Chondrocyte (in vitro differentiated cells): ENCODE results near the gene ZNRF2. TPM values are rescaled to one million over a fixed set of nuclear protein-coding genes. Genes with fewer than 3 reads are reported as not detected.

ENCODE experiments used
- DNase-seq: peaks from one replicate; pipeline ENCODE4 v3.0.0; 2021; ENCODE audit warnings: mixed read lengths, low spot score
- H3K27ac Mint-ChIP-seq: one replicate; pipeline ENCODE4 v1.8.0; 2021; ENCODE audit warnings: mild to moderate bottlenecking, moderate library complexity, mixed read lengths; ENCODE audit not compliant: unreplicated experiment
- H3K27me3 Mint-ChIP-seq: 2 replicates; pipeline ENCODE4 v1.8.0; 2021; ENCODE audit warnings: low read depth, mixed read lengths
- H3K36me3 Mint-ChIP-seq: 2 replicates; pipeline ENCODE4 v1.8.0; 2021; ENCODE audit warnings: low read depth, mixed read lengths
- H3K4me1 Mint-ChIP-seq: 2 replicates; pipeline ENCODE4 v1.8.0; 2021; ENCODE audit warnings: low read depth, mild to moderate bottlenecking, mixed read lengths
- H3K4me3 Mint-ChIP-seq: one replicate; pipeline ENCODE4 v1.8.0; 2021; ENCODE audit warnings: mild to moderate bottlenecking, moderate library complexity, mixed read lengths; ENCODE audit not compliant: unreplicated experiment
- H3K9me3 Mint-ChIP-seq: 2 replicates; pipeline ENCODE4 v1.8.0; 2021; ENCODE audit warnings: low read depth, mixed read lengths
- CTCF ChIP-seq: fragments of 200-600 bp; sonication (generic); IDR thresholded peaks from 2 replicates; pipeline ENCODE4 v1.5.0; 2021; ENCODE audit warnings: antibody characterized with exemption, mild to moderate bottlenecking, moderate library complexity
- total RNA-seq: library from RNA; stranded (reverse); gene quantifications from 3 replicates; pipeline ENCODE4 v1.2.1, GENCODE V29; 2021

The ZNRF2 gene
- total RNA-seq, 1 donor from 2014 or later, result 5.3 TPM

- Mint-ChIP-seq H3K4me3 (no peak overlapping the region), H3K4me1 (peaks cover 17% of the 10 kb centered on the region), H3K9me3 (no peaks in the 10 kb centered on the region), H3K36me3 (peaks cover 3% of the 10 kb centered on the region), H3K27me3 (no peaks in the 10 kb centered on the region), H3K27ac (no peak overlapping the region)
- TF ChIP-seq CTCF, result no peak
- no peak for DNase-seq
These were observed 36.0 kb downstream of the ZNRF2 start for GRCh38 chr7:30320392-30320791.

GRCh38 chr7:30321089-30321881 lies 36.9 kb downstream of the ZNRF2 start:
- peaks cover 5% of the 10 kb centered on the region for H3K36me3 Mint-ChIP-seq

GRCh38 chr7:30321882-30322192 lies 37.4 kb downstream of the ZNRF2 start:
- H3K4me3 Mint-ChIP-seq, result peak overlapping the region; percentile 5
- no peaks in the 10 kb centered on the region for H3K9me3 Mint-ChIP-seq
- peaks cover 7% of the 10 kb centered on the region for H3K36me3 Mint-ChIP-seq
- DNase-seq, result no peak
- H3K27me3 Mint-ChIP-seq, result no peaks in the 10 kb centered on the region
- H3K4me1 Mint-ChIP-seq, result peaks cover 17% of the 10 kb centered on the region
- no peak overlapping the region for H3K27ac Mint-ChIP-seq
- TF ChIP-seq CTCF, result no peak

More at GRCh38 chr7:30321089-30321881, 36.9 kb downstream of the ZNRF2 start:
- Mint-ChIP-seq H3K4me3 (peak overlapping the region; percentile 5), H3K9me3 (no peaks in the 10 kb centered on the region), H3K27me3 (no peaks in the 10 kb centered on the region), H3K27ac (no peak overlapping the region), H3K4me1 (peaks cover 17% of the 10 kb centered on the region)
- no peak for TF ChIP-seq CTCF
- no peak for DNase-seq

GRCh38 chr7:30322271-30323005 lies 38.0 kb downstream of the ZNRF2 start:
- TF ChIP-seq CTCF, result no peak
- no peaks in the 10 kb centered on the region for H3K9me3 Mint-ChIP-seq
- no peak overlapping the region for H3K27ac Mint-ChIP-seq
- H3K4me1 Mint-ChIP-seq, result peaks cover 17% of the 10 kb centered on the region
- no peaks in the 10 kb centered on the region for H3K27me3 Mint-ChIP-seq
- DNase-seq, result no peak
- peaks cover 7% of the 10 kb centered on the region for H3K36me3 Mint-ChIP-seq
- H3K4me3 Mint-ChIP-seq, result no peak overlapping the region

GRCh38 chr7:30323006-30323355 lies 38.6 kb downstream of the ZNRF2 start:
- H3K4me3 Mint-ChIP-seq, result no peak overlapping the region
- DNase-seq, result no peak
- no peak overlapping the region for H3K27ac Mint-ChIP-seq

More at GRCh38 chr7:30323006-30323355, 38.6 kb downstream of the ZNRF2 start:
- Mint-ChIP-seq H3K9me3 (no peaks in the 10 kb centered on the region), H3K27me3 (no peaks in the 10 kb centered on the region), H3K4me1 (peaks cover 17% of the 10 kb centered on the region), H3K36me3 (peaks cover 7% of the 10 kb centered on the region)
- TF ChIP-seq CTCF, result no peak
